ENCODE data around the gene TMEM214.
A peak's percentile ranks its signal among the peaks of the same experiment; 100 is the strongest.

The TMEM214 gene

DNA sequence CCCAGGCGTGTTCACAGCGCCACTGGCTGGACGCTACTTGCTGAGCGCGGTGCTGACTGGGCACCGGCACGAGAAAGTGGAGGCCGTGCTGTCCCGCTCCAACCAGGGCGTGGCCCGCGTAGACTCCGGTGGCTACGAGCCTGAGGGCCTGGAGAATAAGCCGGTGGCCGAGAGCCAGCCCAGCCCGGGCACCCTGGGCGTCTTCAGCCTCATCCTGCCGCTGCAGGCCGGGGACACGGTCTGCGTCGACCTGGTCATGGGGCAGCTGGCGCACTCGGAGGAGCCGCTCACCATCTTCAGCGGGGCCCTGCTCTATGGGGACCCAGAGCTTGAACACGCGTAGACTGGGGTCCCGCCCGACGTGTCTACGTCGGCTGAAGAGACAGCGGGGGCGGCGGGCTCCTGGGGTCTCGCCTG lies 52.9 kb downstream of the TMEM214 start:
- peak in 1 of 2 experiments; percentile 29 for DNase-seq

DNA sequence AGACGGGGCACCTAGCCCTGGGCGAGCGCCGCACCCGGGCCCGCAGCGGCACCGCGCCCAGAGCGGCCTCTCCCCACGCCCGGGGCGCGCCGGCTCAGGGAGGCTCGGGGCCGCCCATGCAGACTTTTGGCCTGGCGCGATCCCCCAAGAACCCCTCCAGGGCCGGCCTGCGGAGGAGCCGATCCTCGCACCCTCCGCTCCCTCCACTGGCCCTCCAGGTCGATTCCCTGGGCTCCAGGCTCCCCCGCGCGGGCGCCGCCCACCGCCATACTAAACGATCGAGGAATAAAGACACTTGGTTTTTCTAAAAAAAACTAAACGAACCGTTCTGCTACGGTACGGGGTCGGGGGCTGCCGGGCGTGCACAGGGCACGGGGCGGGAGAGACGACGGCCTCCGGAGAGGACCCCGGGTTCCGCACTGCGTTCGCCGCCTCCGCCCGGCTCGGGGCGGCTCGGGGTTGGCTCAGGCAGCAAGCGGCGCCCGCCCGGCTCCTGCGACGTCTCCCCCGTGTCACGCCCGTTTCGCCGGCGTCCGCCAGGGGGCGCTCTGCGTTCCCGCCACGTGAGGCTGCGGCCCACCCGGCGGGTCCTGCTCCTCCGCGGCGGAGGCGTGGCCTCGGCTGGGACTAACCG lies 53.4 kb downstream of the TMEM214 start:
- DNase-seq: peak; percentile 79 to 95

DNA sequence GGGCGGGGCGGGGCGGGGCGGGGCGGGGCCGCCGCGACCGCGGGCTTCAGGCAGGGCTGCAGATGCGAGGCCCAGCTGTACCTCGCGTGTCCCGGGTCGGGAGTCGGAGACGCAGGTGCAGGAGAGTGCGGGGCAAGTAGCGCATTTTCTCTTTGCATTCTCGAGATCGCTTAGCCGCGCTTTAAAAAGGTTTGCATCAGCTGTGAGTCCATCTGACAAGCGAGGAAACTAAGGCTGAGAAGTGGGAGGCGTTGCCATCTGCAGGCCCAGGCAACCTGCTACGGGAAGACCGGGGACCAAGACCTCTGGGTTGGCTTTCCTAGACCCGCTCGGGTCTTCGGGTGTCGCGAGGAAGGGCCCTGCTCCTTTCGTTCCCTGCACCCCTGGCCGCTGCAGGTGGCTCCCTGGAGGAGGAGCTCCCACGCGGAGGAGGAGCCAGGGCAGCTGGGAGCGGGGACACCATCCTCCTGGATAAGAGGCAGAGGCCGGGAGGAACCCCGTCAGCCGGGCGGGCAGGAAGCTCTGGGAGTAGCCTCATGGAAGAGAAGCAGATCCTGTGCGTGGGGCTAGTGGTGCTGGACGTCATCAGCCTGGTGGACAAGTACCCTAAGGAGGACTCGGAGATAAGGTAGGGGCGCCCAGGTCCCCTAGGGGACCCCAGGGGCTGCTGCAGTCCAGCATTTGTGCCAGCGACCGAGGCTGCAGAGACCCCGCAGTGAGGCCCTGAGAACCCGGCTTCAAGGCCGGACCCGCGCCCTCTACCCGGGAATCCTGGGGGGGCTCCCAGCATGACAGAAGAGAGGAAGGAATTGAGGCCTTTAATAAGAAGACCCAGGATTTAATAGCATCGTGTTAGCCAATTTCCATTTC lies 54.2 kb downstream of the TMEM214 start, which contains the start of gene KHK:
Gene KHK, plus strand, starts transcription at position 49 of the 870 bp plus-strand sequence. Its CDS starts 488 bp downstream, at position 537.
- peak in 1 of 2 experiments; percentile 37 for DNase-seq

DNA sequence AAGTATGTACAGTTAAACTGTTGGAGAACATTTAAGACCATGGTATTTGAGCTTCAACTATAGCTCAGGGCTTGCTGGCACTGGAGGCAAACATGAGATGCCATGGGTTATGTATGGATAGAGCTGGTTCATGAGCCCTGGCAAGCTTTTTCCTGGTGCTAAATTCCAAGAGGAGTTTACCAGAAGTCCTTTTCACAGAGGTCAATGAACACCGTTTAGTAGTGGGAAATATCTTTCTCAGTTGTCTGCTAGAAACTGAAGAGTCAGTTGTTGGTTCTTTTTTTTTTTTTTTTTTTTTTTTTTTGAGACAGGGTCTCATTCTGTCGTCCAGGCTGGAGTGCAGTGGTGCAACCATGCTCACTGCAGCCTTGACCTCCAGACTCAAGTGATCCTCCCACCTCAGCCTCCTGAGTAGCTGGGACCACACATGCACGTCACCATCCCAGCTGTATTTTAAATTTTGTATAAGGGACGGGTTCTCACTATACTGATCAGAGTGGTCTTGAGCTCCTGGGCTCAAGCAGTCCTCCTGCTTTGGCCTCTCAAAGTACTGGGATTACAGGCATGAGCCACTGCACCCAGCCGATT lies 55.2 kb downstream of the TMEM214 start:
- no peak for DNase-seq

DNA sequence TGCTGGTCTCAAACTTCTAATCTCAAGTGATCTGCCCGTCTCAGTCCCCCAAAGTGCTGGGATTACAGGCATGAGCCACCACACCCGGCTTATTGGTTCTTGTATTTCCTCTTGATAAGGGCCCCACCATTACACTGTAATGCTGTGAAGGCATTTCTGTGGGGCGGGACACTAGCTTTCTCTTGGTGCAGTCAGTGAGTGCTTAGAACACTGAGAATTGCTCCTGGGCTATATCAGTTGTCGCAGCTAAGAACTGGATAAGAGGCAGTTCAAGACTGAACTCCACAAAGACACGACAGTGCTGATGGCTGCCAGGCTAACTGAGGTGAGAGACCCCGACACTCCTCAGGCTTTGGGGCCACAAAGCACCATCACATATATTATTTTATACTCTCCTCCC lies 55.9 kb downstream of the TMEM214 start:
- DNase-seq: no peak

DNA sequence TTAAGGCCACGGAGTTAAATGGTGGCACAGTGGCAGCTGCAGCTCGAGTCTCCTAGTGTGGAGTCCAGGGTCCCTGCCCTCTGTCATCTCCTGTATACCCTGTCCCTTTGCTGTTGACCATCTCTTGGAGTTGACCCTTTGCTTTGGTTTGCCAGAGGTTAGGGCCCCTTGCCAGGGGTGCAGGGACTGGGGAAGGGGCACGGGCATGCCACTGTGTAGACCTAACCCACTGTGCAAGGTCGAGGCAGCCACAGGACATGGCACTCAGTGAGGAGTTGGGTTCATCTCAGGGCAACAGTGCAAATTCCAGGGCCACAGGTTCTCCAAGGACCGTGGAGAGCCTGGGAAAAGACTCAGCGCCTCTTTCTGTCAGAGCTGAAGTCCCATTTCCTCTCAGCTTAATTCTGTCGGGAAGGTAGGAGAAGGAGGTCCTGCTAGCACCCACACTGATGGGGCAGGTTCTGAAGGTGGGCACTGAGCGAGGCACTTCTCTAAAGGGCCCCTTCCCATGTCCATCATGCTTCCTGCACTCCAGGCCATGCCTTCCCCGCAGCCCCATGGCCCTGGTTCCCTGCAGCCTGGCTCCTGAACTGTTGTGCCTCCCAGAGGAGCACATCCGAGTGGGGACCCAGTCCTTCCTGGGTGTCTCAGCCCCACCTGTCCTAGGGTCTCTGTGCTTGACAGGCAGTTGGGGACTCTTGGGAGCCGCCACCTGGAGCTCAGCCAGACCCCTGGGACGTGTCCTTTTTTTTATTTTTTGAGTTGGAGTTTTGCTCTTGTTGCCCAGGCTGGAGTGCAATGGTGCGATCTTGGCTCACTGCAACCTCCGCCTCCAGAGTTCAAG lies 56.6 kb downstream of the TMEM214 start:
- no peak for DNase-seq

All from NCI-H446 (cell line).